OCI-LY3 (cell line): Measurements from ENCODE around the gene HJURP.

Experiments
- H2AFZ ChIP-seq: fragments of 200-600, 300-600 bp; shearing (Covaris generic); 2 replicates; pipeline ENCODE4 v1.6.0; 2014; ENCODE audit warnings: antibody characterized with exemption, low read depth, low read length
- H3K27ac ChIP-seq: fragments of 200-600, 300-600 bp; sonication (generic); 2 replicates; pipeline ENCODE4 v1.5.1; 2014; ENCODE audit warnings: mild to moderate bottlenecking, low read length, moderate library complexity, mixed read lengths
- H3K27me3 ChIP-seq: fragments of 200-600, 300-600 bp; sonication (generic); 2 replicates; pipeline ENCODE4 v1.6.1; 2014; ENCODE audit warnings: low read depth, low read length, mixed read lengths
- H3K36me3 ChIP-seq: fragments of 200-600, 300-600 bp; sonication (generic); replicated peaks from 2 replicates; pipeline ENCODE3; 2014; ENCODE audit warnings: low read depth, low read length, mixed read lengths
- H3K4me1 ChIP-seq: fragments of 300-600, 200-600 bp; sonication (generic); 2 replicates; pipeline ENCODE4 v1.6.1; 2014; ENCODE audit warnings: low read length, mixed read lengths
- H3K4me2 ChIP-seq: fragments of 200-600, 300-600 bp; sonication (generic); 2 replicates; pipeline ENCODE4 v1.6.1; 2014; ENCODE audit warnings: low read length, mixed read lengths
- H3K4me3 ChIP-seq: fragments of 300-600, 200-600 bp; sonication (generic); 2 replicates; pipeline ENCODE4 v1.5.1; 2014; ENCODE audit warnings: antibody characterized with exemption, mild to moderate bottlenecking, low read length, moderate library complexity
- H3K79me2 ChIP-seq: fragments of 300-600, 200-600 bp; shearing (Covaris generic); 2 replicates; pipeline ENCODE4 v1.6.1; 2014; ENCODE audit warnings: mild to moderate bottlenecking, low read length, mixed read lengths
- H3K9ac ChIP-seq: fragments of 300-600, 200-600 bp; shearing (Covaris generic); 2 replicates; pipeline ENCODE4 v1.6.0; 2014; ENCODE audit warnings: mild to moderate bottlenecking, low read length, moderate library complexity
- H3K9me3 ChIP-seq: fragments of 200-600, 300-600 bp; shearing (Covaris generic); 2 replicates; pipeline ENCODE4 v1.6.1; 2014; ENCODE audit warnings: low read length, mixed read lengths; ENCODE audit not compliant: insufficient read depth
- H4K20me1 ChIP-seq: fragments of 200-600, 300-600 bp; sonication (generic); 2 replicates; pipeline ENCODE4 v1.6.1; 2016; ENCODE audit warnings: low read length, mixed read lengths; ENCODE audit not compliant: insufficient read depth
- EZH2phosphoT487 ChIP-seq: fragments of 200-600 bp; shearing (Covaris generic); IDR thresholded peaks from 2 replicates; pipeline ENCODE4 v1.6.1; 2018; ENCODE audit warnings: antibody characterized with exemption, mixed run types, low read depth
- TF ChIP-seq, protein P1 (sequence below): fragments of 200-600, 300-600 bp; sonication (generic); IDR thresholded peaks from 2 replicates; pipeline ENCODE4 v1.5.1; 2014; ENCODE audit warnings: antibody characterized with exemption, low read length, low read depth

The HJURP gene

DNA sequence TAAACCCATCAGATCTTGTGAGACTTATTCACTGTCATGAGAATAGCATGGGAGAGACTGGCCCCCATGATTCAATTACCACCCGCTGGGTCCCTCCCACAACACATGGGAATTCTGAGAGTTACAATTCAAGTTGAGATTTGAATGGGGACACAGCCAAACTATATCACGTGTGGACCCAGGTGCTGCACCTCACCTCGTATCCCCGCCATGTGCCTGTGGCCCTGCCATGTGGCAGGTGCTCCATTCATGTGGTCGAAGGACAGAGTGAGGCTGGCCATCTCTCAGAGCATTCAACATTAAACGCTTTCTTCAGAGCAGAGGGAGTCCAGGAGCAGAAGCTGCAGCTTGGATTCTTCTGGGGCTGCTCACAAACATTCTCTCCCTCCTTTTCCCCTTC is 44.0 kb downstream of the HJURP start:
- TF ChIP-seq, protein P1, sequence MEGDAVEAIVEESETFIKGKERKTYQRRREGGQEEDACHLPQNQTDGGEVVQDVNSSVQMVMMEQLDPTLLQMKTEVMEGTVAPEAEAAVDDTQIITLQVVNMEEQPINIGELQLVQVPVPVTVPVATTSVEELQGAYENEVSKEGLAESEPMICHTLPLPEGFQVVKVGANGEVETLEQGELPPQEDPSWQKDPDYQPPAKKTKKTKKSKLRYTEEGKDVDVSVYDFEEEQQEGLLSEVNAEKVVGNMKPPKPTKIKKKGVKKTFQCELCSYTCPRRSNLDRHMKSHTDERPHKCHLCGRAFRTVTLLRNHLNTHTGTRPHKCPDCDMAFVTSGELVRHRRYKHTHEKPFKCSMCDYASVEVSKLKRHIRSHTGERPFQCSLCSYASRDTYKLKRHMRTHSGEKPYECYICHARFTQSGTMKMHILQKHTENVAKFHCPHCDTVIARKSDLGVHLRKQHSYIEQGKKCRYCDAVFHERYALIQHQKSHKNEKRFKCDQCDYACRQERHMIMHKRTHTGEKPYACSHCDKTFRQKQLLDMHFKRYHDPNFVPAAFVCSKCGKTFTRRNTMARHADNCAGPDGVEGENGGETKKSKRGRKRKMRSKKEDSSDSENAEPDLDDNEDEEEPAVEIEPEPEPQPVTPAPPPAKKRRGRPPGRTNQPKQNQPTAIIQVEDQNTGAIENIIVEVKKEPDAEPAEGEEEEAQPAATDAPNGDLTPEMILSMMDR, result no peak
- TF ChIP-seq EZH2phosphoT487, result no peak
- no peak overlapping the region for H3K4me3 ChIP-seq
- H3K79me2 ChIP-seq, result no peaks in the 10 kb centered on the region
- H4K20me1 ChIP-seq, result no peaks in the 10 kb centered on the region
- no peaks in the 10 kb centered on the region for H3K27me3 ChIP-seq
- no peaks in the 10 kb centered on the region for H3K4me1 ChIP-seq
- no peak overlapping the region for H3K4me2 ChIP-seq
- H3K27ac ChIP-seq, result no peak overlapping the region
- no peak overlapping the region for H2AFZ ChIP-seq
- H3K9me3 ChIP-seq, result no peaks in the 10 kb centered on the region
- no peaks in the 10 kb centered on the region for H3K36me3 ChIP-seq
- no peak overlapping the region for H3K9ac ChIP-seq

DNA sequence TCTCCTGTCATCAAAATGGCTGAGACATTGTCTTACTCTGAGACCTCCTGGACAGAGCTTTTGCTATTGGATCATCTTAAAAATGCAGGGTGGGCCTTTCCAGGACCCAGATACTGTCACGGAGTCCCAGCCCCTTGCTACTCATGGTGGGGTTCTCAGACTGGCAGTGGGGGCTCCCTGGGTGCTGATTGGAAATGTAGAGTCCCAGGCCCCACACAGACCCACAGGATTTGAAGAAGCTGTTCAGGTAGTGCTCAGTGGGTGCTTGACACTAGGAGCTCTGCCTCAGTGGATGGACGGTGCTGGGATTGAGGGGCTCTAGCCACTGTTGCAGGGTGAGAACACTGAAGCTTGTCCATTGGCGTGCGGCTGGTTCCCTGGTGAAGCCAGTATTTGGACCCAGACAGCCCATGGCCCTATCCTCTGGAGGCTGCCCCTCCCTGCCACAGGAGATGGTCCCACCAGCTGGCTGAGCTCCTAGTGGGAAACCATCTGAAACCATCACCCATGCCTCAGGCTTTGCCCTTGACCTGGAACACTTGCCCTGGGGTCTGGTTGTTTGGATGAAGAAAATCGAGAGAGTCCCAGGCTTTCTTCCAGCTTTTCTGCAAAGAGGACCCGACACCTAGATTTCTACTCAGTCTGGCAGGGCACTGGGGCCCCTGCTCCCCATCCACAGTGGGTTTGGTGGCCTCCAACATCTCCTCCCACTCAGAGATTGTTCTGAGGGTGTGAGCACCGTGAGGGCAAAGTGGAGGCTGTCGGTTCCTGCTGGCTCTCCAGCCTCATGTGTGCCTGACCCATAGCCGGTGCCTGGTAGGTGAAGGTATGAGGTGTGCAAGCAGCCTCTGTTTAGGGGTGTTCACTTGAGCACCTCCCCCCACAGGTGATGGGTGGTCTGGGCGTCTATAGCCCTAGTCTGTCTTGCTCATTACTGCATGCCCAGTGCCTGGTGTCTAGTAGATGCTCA is 46.1 kb downstream of the HJURP start:
- Histone ChIP-seq H3K79me2 (no peaks in the 10 kb centered on the region), H3K4me3 (no peak overlapping the region), H2AFZ (no peak overlapping the region), H3K9ac (no peak overlapping the region), H3K36me3 (no peaks in the 10 kb centered on the region), H3K4me2 (no peak overlapping the region), H3K27ac (no peak overlapping the region), H3K27me3 (no peaks in the 10 kb centered on the region), H3K4me1 (no peaks in the 10 kb centered on the region), H4K20me1 (no peaks in the 10 kb centered on the region), H3K9me3 (no peaks in the 10 kb centered on the region)
- no peak for TF ChIP-seq EZH2phosphoT487
- TF ChIP-seq, protein P1, result no peak

DNA sequence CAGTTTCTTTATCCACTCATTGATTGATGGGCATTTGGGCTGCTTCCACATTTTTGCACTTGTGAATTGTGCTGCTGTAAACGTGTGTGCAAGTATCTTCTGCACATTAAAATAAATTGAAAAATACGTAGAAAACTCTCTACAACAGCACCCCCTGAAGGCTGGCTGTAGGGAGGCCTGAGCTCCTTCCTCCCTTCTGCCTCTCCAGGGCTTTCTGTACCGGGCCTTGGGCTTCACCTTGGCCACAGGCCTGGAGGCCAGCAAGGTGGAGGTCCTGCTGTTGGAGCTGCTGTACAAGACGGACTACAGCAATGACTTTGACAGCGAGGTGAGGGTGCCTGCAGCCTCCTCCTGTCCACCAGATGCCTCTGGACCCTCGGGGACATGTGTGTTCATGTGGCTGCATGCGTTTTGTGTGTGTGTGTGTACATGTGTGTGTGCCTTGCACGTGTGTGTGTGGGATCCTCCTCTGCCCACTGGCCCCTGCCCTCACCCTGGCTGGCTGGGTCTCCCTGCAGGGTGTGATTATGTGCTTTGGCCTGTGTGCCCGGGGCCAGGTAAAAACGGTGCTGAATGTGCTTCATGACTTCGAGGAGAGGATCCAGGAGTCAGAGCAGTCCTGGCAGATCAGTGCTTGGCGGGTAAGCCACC is 47.0 kb downstream of the HJURP start:
- Histone ChIP-seq H3K9ac (no peak overlapping the region), H3K27ac (no peak overlapping the region), H2AFZ (no peak overlapping the region), H3K9me3 (no peaks in the 10 kb centered on the region), H3K4me3 (no peak overlapping the region), H3K79me2 (no peaks in the 10 kb centered on the region), H3K4me1 (no peaks in the 10 kb centered on the region), H3K27me3 (no peaks in the 10 kb centered on the region), H4K20me1 (no peaks in the 10 kb centered on the region), H3K4me2 (no peak overlapping the region), H3K36me3 (no peaks in the 10 kb centered on the region)
- TF ChIP-seq, protein P1, result no peak
- no peak for TF ChIP-seq EZH2phosphoT487

DNA sequence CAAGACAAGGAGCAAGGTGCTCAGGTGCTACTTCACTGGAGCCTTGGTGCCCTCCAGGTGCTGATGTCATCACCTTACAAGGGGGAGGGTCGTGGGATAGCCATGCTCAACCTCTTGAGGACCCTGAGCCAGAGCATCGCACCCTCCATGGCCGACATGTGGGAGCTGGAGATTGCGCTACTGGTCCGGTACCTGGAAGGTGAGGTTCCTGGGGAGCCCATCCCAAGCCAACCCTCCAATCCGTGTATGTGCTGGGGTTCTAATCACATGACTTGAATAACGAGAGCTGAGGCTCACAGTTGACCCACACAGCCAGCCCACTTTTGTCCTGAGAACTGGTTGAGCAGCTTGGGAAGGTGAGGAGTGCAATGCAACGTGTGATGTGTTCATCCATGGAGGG is 50.3 kb downstream of the HJURP start:
- Histone ChIP-seq H3K27me3 (no peaks in the 10 kb centered on the region), H3K4me1 (no peaks in the 10 kb centered on the region), H3K4me3 (no peak overlapping the region), H3K9ac (no peak overlapping the region), H3K9me3 (no peaks in the 10 kb centered on the region), H3K27ac (no peak overlapping the region), H3K79me2 (no peaks in the 10 kb centered on the region), H4K20me1 (no peaks in the 10 kb centered on the region), H2AFZ (no peak overlapping the region), H3K36me3 (no peaks in the 10 kb centered on the region), H3K4me2 (no peak overlapping the region)
- TF ChIP-seq, protein P1, result no peak
- no peak for TF ChIP-seq EZH2phosphoT487
